Liver (tissue), 9 donors: Measurements from ENCODE around the gene FAM32A. TPM values are rescaled to one million over a fixed set of nuclear protein-coding genes. Genes with fewer than 3 reads are reported as not detected.

ENCODE experiments used
- DNase-seq: peaks from one replicate; pipeline ENCODE4 v3.0.0-alpha.2; 2017; ENCODE audit warnings: low spot score
- H3K27ac ChIP-seq, 2 donors: one replicate each; pipeline ENCODE4 v1.7.0; 2013; ENCODE audit warnings: inconsistent platforms in 2 of 2, low read length in 2 of 2, control low read depth in 1 of 2, low read depth in 1 of 2, mild to moderate bottlenecking in 1 of 2
- H3K27me3 ChIP-seq, 4 donors: one replicate each; pipeline versions ENCODE4 v1.6.1 to v1.7.0; 2013; ENCODE audit warnings: low read length in 3 of 4, inconsistent platforms in 1 of 4, mild to moderate bottlenecking in 1 of 4, moderate library complexity in 1 of 4; ENCODE audit not compliant: control insufficient read depth in 4 of 4, insufficient read depth in 4 of 4
- H3K36me3 ChIP-seq, 4 donors: one replicate each; pipeline versions ENCODE4 v1.6.1 to v1.7.0; 2013; ENCODE audit warnings: low read length in 3 of 4, mild to moderate bottlenecking in 3 of 4, low read depth in 1 of 4, moderate library complexity in 1 of 4; ENCODE audit not compliant: control insufficient read depth in 4 of 4, insufficient read depth in 3 of 4
- H3K4me1 ChIP-seq, 4 donors: one replicate each; pipeline versions ENCODE4 v1.6.1 to v1.7.0; 2013; ENCODE audit warnings: low read length in 3 of 4, mild to moderate bottlenecking in 3 of 4, moderate library complexity in 1 of 4; ENCODE audit not compliant: control insufficient read depth in 4 of 4, insufficient read depth in 4 of 4
- H3K4me3 ChIP-seq, 3 donors: one replicate each; pipeline versions ENCODE4 v1.6.1 to v1.7.0; 2013; ENCODE audit warnings: low read length in 3 of 3, control low read depth in 1 of 3, low read depth in 1 of 3, mild to moderate bottlenecking in 1 of 3
- H3K9ac ChIP-seq, 2 donors: one replicate each; pipeline ENCODE4 v1.7.0; 2013; ENCODE audit warnings: low read length in 2 of 2, mild to moderate bottlenecking in 2 of 2, moderate library complexity in 2 of 2, control low read depth in 1 of 2, low read depth in 1 of 2
- H3K9me3 ChIP-seq, 4 donors: one replicate each; pipeline versions ENCODE4 v1.6.1 to v1.7.0; 2013; ENCODE audit warnings: low read length in 3 of 4; ENCODE audit not compliant: control insufficient read depth in 4 of 4
- ATF3 ChIP-seq: IDR thresholded peaks from 2 replicates; pipeline ENCODE4 v1.6.1; 2016; ENCODE audit warnings: antibody characterized with exemption
- CTCF ChIP-seq: fragments of 150-350 bp; IDR thresholded peaks from 2 replicates; pipeline ENCODE4 v1.5.1; 2017; ENCODE audit warnings: improper control_type of control experiment, low read depth, low read length; ENCODE audit not compliant: missing input control
- EGR1 ChIP-seq, 2 donors: IDR thresholded peaks; 2 replicates each; pipeline ENCODE4 v1.6.1; 2016 to 2018; ENCODE audit warnings: antibody characterized with exemption in 2 of 2, low read depth in 2 of 2
- FOXA1 ChIP-seq: IDR thresholded peaks from 2 replicates; pipeline ENCODE4 v1.6.1; 2016; ENCODE audit warnings: antibody characterized with exemption
- FOXA2 ChIP-seq: IDR thresholded peaks from 2 replicates; pipeline ENCODE4 v1.6.1; 2016; ENCODE audit warnings: antibody characterized with exemption
- GABPA ChIP-seq, 2 donors: IDR thresholded peaks in 1 of 2; conservative IDR thresholded peaks in 1 of 2; 2 replicates each; pipeline ENCODE4 v1.6.1; 2016; ENCODE audit warnings: antibody characterized with exemption in 2 of 2, mild to moderate bottlenecking in 1 of 2, moderate library complexity in 1 of 2
- HNF4A ChIP-seq, 2 donors: conservative IDR thresholded peaks; 2 replicates each; pipeline ENCODE4 v1.6.1; 2016; ENCODE audit warnings: antibody characterized with exemption in 2 of 2, mild to moderate bottlenecking in 2 of 2
- HNF4G ChIP-seq: IDR thresholded peaks from 2 replicates; pipeline ENCODE4 v1.6.1; 2016; ENCODE audit warnings: antibody characterized with exemption
- JUND ChIP-seq, 2 donors: IDR thresholded peaks; 2 replicates each; pipeline ENCODE4 v1.6.1; 2016; ENCODE audit warnings: antibody characterized with exemption in 2 of 2
- MAX ChIP-seq: IDR thresholded peaks from 2 replicates; pipeline ENCODE4 v1.6.1; 2016; ENCODE audit warnings: antibody characterized with exemption
- NR2F2 ChIP-seq: IDR thresholded peaks from 2 replicates; pipeline ENCODE4 v1.6.1; 2016; ENCODE audit warnings: antibody characterized with exemption
- RAD21 ChIP-seq, 2 donors: IDR thresholded peaks; 2 replicates each; pipeline ENCODE4 v1.6.1; 2016; ENCODE audit warnings: antibody characterized with exemption in 2 of 2, mild to moderate bottlenecking in 2 of 2
- REST ChIP-seq: IDR thresholded peaks from 2 replicates; pipeline ENCODE4 v1.6.1; 2016; ENCODE audit warnings: antibody characterized with exemption, mild to moderate bottlenecking
- RXRA ChIP-seq, 2 donors: IDR thresholded peaks; 2 replicates each; pipeline ENCODE4 v1.6.1; 2017 to 2018; ENCODE audit warnings: antibody characterized with exemption in 2 of 2, mild to moderate bottlenecking in 1 of 2
- SP1 ChIP-seq: IDR thresholded peaks from 2 replicates; pipeline ENCODE4 v1.6.1; 2018; ENCODE audit warnings: antibody characterized with exemption, mild to moderate bottlenecking
- TAF1 ChIP-seq: conservative IDR thresholded peaks from 2 replicates; pipeline ENCODE4 v1.6.1; 2016; ENCODE audit warnings: antibody characterized with exemption, mild to moderate bottlenecking
- YY1 ChIP-seq: IDR thresholded peaks from 2 replicates; pipeline ENCODE4 v1.6.1; 2016; ENCODE audit warnings: antibody characterized with exemption, mild to moderate bottlenecking
- ZBTB33 ChIP-seq: IDR thresholded peaks from 2 replicates; pipeline ENCODE4 v1.6.1; 2016; ENCODE audit warnings: antibody characterized with exemption
- WGBS: extraction: QIAGEN DNeasy Blood & Tissue Kit; methylation state at CpG from one replicate; pipeline ENCODE4 v1.1.7; 2013; 5-methylcytosine and 5-hydroxymethylcytosine counted together
- polyA plus RNA-seq, 2 donors: library from polyadenylated mRNA; stranded (reverse) in 1 of 2; unstranded in 1 of 2; fragments of 200-250 nt in 1 of 2; fragments of >200 nt in 1 of 2; fragmentation: Nextera tagmentation in 1 of 2; extraction: Ambion mirVana in 1 of 2; gene quantifications; one replicate each; pipeline versions ENCODE4 v1.2.1 to v1.2.3, GENCODE V29; 2013 to 2015
- total RNA-seq, 2 donors: library from RNA; depleted of rRNA; stranded (reverse); fragments of >200 nt; gene quantifications; one replicate each; pipeline ENCODE4 v1.2.3, GENCODE V29; 2014
- donor health status: healthy.
- donor health status: healthy.
- donor health status: healthy.
- donor health status: healthy.
- donor health status: healthy.

Gene FAM32A
- total and polyA plus RNA-seq, 4 donors, result 46.2 to 60.2 (median 52.4) TPM

GRCh38 chr19:16226184-16226591 lies 41.0 kb downstream of the FAM32A start:
- peaks cover 15 to 88% (median 54%) of the 10 kb centered on the region in 4 donors for H3K36me3 ChIP-seq
- peaks cover 0 to 8% (median 2%) of the 10 kb centered on the region in 4 donors for H3K9me3 ChIP-seq
- no peaks in the 10 kb centered on the region for H3K4me1 ChIP-seq
- no peak for DNase-seq
- H3K27me3 ChIP-seq, result no peaks in the 10 kb centered on the region
- H3K27ac ChIP-seq, result no peak overlapping the region
- no peak overlapping the region for H3K9ac ChIP-seq
- H3K4me3 ChIP-seq, result no peak overlapping the region
- TF ChIP-seq FOXA1 (no peak), SP1 (no peak), GABPA (IDR thresholded peaks at IDR 0.05 in 1 of 2, conservative IDR thresholded peaks at IDR 0.05 in 1 of 2) (no peak), REST (no peak), EGR1 (IDR thresholded peaks at IDR 0.05; ENCODE audit: low read depth in 2 of 2) (no peak), RAD21 (IDR thresholded peaks at IDR 0.05) (no peak)
- WGBS, result 98% methylated on average over 16 of the region's 16 CpGs

GRCh38 chr19:16226878-16227836 lies 41.9 kb downstream of the FAM32A start:
- no peaks in the 10 kb centered on the region for H3K4me1 ChIP-seq
- H3K9ac ChIP-seq, result no peak overlapping the region
- no peaks in the 10 kb centered on the region for H3K27me3 ChIP-seq
- no peak for DNase-seq
- 91% methylated on average over 33 of the region's 33 CpGs for WGBS
- H3K27ac ChIP-seq, result no peak overlapping the region
- no peaks in the 10 kb centered on the region for H3K9me3 ChIP-seq
- H3K4me3 ChIP-seq, result no peak overlapping the region
- TF ChIP-seq HNF4A (conservative IDR thresholded peaks at IDR 0.05) (no peak), SP1 (no peak), CTCF (no peak), FOXA2 (no peak), JUND (IDR thresholded peaks at IDR 0.05) (no peak), ATF3 (no peak), RAD21 (IDR thresholded peaks at IDR 0.05) (no peak), GABPA (IDR thresholded peaks at IDR 0.05 in 1 of 2, conservative IDR thresholded peaks at IDR 0.05 in 1 of 2) (no peak), YY1 (no peak), HNF4G (no peak), TAF1 (no peak), FOXA1 (no peak), REST (no peak), MAX (no peak), ZBTB33 (no peak), NR2F2 (no peak), RXRA (IDR thresholded peaks at IDR 0.05) (no peak), EGR1 (IDR thresholded peaks at IDR 0.05; ENCODE audit: low read depth in 2 of 2) (no peak)
- peaks cover 19 to 87% (median 53%) of the 10 kb centered on the region in 4 donors for H3K36me3 ChIP-seq
